IPS DF 6.9 (cell line): ENCODE data around the gene APBB2.

ENCODE experiments used
- DNase-seq: peaks from one replicate; pipeline ENCODE4 v3.0.0-alpha.2; 2013; ENCODE audit warnings: low read depth, low spot score
- H3K27ac ChIP-seq: one replicate; pipeline ENCODE4 v1.5.1; 2013; ENCODE audit warnings: low read length, control low read depth
- H3K27me3 ChIP-seq: 2 replicates; pipeline ENCODE4 v1.6.1; 2013; ENCODE audit warnings: mild to moderate bottlenecking, low read length; ENCODE audit not compliant: control insufficient read depth, insufficient read depth
- H3K36me3 ChIP-seq: 2 replicates; pipeline ENCODE4 v1.6.1; 2013; ENCODE audit warnings: low read length; ENCODE audit not compliant: control insufficient read depth, insufficient read depth
- H3K4me1 ChIP-seq: 2 replicates; pipeline ENCODE4 v1.6.1; 2013; ENCODE audit warnings: low read length; ENCODE audit not compliant: control insufficient read depth, insufficient read depth
- H3K4me3 ChIP-seq: 2 replicates; pipeline ENCODE4 v1.5.1; 2013; ENCODE audit warnings: mild to moderate bottlenecking, low read length
- H3K9me3 ChIP-seq: 2 replicates; pipeline ENCODE4 v1.6.1; 2013; ENCODE audit warnings: low read length, inconsistent platforms; ENCODE audit not compliant: control insufficient read depth, insufficient read depth
- WGBS: extraction: QIAGEN DNeasy Blood & Tissue Kit; methylation state at CpG from one replicate; pipeline ENCODE4 v1.1.7; 2013; ENCODE audit warnings: mixed read lengths, missing lambda C conversion rate; ENCODE audit not compliant: insufficient read length, insufficient coverage; 5-methylcytosine and 5-hydroxymethylcytosine counted together

Gene APBB2

DNA sequence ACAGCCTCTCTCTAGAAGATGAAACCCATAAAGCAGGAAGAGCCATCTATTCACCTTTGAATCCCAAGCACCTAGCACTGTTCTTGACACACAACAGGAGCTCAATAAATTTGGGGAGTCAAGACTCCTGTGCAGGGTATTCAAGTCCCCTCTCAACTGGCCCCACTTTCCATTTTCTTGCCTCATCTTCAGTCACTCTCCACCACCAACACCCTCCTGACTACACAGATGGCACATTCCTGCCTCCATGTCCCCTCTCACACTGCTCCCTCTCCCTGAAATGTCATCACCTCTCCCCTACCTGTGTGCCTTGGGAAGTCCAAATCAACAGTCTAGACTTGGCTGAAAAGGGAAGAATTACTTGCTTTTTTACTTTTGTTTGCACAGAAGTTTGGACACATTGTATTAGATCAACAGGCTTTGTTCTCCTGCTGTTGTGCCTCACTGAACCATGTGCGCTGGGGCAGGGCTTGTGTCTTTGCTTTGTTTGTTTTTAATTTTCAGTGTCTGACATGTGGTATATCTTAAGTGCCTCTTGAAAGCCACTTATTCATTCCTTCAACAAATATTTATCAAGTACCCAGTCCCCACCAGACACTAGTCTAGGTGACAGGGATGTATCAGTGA, 85.1 kb downstream of the APBB2 start:
- DNase-seq = no peak
- no peaks in the 10 kb centered on the region for H3K36me3 ChIP-seq
- no CpG with 5 or more reads among the region's 1 CpG for WGBS
- peaks cover 1% of the 10 kb centered on the region; the same call in 1 of the 2 replicates for H3K4me1 ChIP-seq
- H3K27ac ChIP-seq = no peak overlapping the region
- H3K9me3 ChIP-seq = no peaks in the 10 kb centered on the region
- no peak overlapping the region for H3K4me3 ChIP-seq
- H3K27me3 ChIP-seq = no peaks in the 10 kb centered on the region

DNA sequence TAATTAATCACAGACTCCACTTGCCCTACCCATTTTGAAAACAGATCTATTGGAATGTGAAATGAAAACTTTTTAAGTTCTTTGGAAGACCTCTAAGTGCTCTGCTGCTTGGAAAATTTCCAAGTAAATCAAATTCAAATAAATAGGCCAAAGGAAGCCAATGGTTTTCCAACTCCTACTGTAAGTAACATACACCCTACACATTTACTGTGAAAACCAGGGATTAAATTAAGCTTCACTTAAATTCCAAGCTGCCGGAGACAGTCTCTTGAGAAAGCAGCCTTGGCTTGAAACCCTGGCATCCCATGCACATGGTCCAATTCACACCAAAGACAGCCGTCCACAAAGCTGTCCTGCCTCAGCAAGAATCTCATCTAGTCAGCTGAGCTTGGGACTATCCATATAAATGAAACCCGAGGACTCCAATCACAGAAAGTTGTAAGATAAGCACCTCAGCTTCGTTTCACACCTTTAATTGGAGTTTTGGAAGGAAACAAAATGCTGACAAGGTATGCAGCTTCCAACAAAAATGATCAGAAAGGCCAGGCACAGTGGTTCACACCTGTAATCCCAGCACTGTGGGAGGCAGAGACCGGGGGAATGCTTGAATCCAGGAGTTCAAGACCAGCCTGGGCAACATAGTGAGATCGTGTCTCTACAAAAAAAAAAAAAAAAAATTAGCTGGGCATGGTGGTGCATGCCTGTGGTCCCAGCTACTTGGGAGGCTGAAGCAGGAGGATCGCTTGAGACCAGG, 88.6 kb downstream of the APBB2 start:
- Histone ChIP-seq H3K36me3 (no peaks in the 10 kb centered on the region), H3K4me3 (no peak overlapping the region), H3K4me1 (peaks cover 3% of the 10 kb centered on the region), H3K27ac (no peak overlapping the region), H3K27me3 (no peaks in the 10 kb centered on the region), H3K9me3 (no peaks in the 10 kb centered on the region)
- no CpG with 5 or more reads among the region's 7 CpGs for WGBS
- DNase-seq = no peak

- H3K27me3 ChIP-seq = no peaks in the 10 kb centered on the region
- no peaks in the 10 kb centered on the region for H3K36me3 ChIP-seq
- no peak for DNase-seq
- no peaks in the 10 kb centered on the region for H3K9me3 ChIP-seq
- H3K4me1 ChIP-seq = peaks cover 3% of the 10 kb centered on the region
- 100% methylated on average over 1 of the region's 3 CpGs for WGBS
- H3K27ac ChIP-seq = no peak overlapping the region
- no peak overlapping the region for H3K4me3 ChIP-seq
Observed at GRCh38 chr4:41124916-41125548, 89.3 kb downstream of the APBB2 start.

GRCh38 chr4:41122775-41123174, 91.6 kb downstream of the APBB2 start:
- H3K36me3 ChIP-seq = no peaks in the 10 kb centered on the region
- no peak overlapping the region for H3K27ac ChIP-seq
- H3K27me3 ChIP-seq = no peaks in the 10 kb centered on the region
- peaks cover 3% of the 10 kb centered on the region for H3K4me1 ChIP-seq
- no peaks in the 10 kb centered on the region for H3K9me3 ChIP-seq
- no peak for DNase-seq
- no peak overlapping the region for H3K4me3 ChIP-seq
- no CpG with 5 or more reads among the region's 7 CpGs for WGBS

DNA sequence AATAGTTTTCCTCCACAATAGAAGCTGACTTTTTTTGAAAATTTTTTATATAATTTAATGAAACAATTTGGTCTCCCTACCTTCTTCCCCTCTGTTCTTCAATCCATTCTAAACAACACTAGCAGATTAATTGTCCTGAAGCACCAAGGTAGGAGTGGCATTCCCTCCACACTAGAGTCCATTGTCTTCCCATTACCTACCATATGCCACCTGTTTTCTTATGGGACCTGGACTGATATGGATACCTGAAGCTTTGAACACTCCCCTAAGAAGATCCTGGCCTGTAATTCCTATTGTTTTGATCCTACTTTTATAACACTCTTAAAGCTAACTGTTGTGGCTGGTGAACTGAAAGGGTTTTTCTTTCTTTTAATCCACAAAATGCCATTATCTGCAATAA, 92.0 kb downstream of the APBB2 start:
- peaks cover 3% of the 10 kb centered on the region for H3K4me1 ChIP-seq
- H3K36me3 ChIP-seq = no peaks in the 10 kb centered on the region
- H3K9me3 ChIP-seq = no peaks in the 10 kb centered on the region
- no peaks in the 10 kb centered on the region for H3K27me3 ChIP-seq
- DNase-seq = no peak
- no peak overlapping the region for H3K4me3 ChIP-seq
- no peak overlapping the region for H3K27ac ChIP-seq

DNA sequence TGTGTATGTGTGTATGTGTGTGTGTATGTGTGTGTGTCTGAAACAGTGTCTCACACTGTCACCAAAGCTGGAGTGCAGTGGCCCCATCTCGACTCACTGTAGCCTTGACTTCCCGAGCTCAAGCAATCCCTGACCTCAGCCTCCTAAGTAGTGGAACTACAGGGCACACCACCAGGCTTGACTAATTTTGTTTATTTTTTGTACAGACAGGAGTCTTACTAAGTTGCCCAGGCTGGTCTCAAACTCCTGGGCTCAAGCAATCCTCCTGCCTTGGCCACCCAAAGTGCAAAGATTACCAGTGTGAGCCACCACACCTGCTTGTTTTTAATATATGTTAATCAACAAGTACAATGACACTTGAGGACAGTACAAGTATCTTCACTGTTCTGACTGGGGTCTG, 92.4 kb downstream of the APBB2 start:
- no peaks in the 10 kb centered on the region for H3K36me3 ChIP-seq
- no peak for DNase-seq
- WGBS = no CpG with 5 or more reads among the region's 2 CpGs
- peaks cover 3% of the 10 kb centered on the region for H3K4me1 ChIP-seq
- no peak overlapping the region for H3K4me3 ChIP-seq
- no peaks in the 10 kb centered on the region for H3K27me3 ChIP-seq
- H3K9me3 ChIP-seq = no peaks in the 10 kb centered on the region
- no peak overlapping the region for H3K27ac ChIP-seq

GRCh38 chr4:41120297-41121217, 93.8 kb downstream of the APBB2 start:
- H3K9me3 ChIP-seq = no peaks in the 10 kb centered on the region
- no peak overlapping the region for H3K27ac ChIP-seq
- WGBS = no CpG with 5 or more reads among the region's 12 CpGs
- no peaks in the 10 kb centered on the region for H3K36me3 ChIP-seq
- H3K4me3 ChIP-seq = no peak overlapping the region
- H3K4me1 ChIP-seq = peaks cover 3% of the 10 kb centered on the region
- no peaks in the 10 kb centered on the region for H3K27me3 ChIP-seq
- DNase-seq = no peak

- Histone ChIP-seq H3K4me3 (no peak overlapping the region), H3K36me3 (no peaks in the 10 kb centered on the region), H3K27ac (no peak overlapping the region), H3K9me3 (no peaks in the 10 kb centered on the region), H3K27me3 (no peaks in the 10 kb centered on the region), H3K4me1 (peaks cover 3% of the 10 kb centered on the region)
- no CpG with 5 or more reads among the region's 5 CpGs for WGBS
- no peak for DNase-seq
Observed at GRCh38 chr4:41119867-41120295, 94.5 kb downstream of the APBB2 start.

DNA sequence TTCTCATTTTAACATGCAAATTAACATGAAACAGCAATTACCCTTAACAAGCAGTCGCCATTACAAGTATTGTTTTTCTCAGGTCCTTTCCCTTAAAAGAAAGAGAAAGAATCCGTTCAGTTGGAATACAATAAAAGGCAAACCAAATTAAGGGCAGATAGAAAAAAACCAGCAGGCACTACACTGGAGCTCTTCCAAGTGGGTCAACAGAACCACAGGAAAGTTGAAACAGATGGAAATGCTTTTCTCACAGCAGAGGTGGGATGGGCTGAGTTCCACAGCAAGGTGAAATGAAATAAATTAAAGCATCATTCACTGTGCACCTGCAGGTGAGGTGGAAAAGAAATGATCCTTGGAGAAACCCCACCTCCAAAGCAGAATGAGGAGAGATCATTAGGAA, 102.6 kb downstream of the APBB2 start:
- Histone ChIP-seq H3K27ac (no peak overlapping the region), H3K4me3 (no peak overlapping the region), H3K4me1 (no peaks in the 10 kb centered on the region), H3K9me3 (no peaks in the 10 kb centered on the region), H3K27me3 (no peaks in the 10 kb centered on the region), H3K36me3 (no peaks in the 10 kb centered on the region)
- no peak for DNase-seq
- no CpG with 5 or more reads among the region's 2 CpGs for WGBS

DNA sequence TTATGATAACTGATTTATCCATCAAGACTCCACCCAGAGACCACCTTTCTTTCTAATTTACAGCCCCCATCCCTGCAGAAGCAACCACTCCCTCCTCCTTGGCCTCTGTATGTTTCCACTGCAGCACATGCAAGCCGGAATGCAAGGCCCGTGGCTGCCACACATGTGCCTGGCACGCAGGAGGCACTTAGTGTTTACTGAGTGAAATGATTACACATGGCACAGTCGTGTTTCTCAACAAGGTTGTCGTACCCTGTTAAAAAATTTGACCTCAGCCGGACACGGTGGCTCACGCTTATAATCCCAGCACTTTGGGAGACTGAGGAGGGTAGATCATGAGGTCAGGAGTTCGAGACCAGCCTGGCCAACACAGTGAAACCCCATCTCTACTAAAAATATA, 104.3 kb downstream of the APBB2 start:
- no peak for DNase-seq
- Histone ChIP-seq H3K4me1 (no peaks in the 10 kb centered on the region), H3K27ac (no peak overlapping the region), H3K9me3 (no peaks in the 10 kb centered on the region), H3K36me3 (no peaks in the 10 kb centered on the region), H3K4me3 (no peak overlapping the region), H3K27me3 (no peaks in the 10 kb centered on the region)
- WGBS = no CpG with 5 or more reads among the region's 9 CpGs
